ENCODE data around the gene ANXA8.
"Not testable (repeated sequence)": the region's sequence is repeated elsewhere in the genome, so short reads cannot be mapped to it uniquely, and the experiment has no call there.

Gene ANXA8

GRCh38 chr10:47483923-47484322 is at the start of gene ANXA8:
ANXA8 (minus strand) TSS chr10:47484115; CDS start chr10:47483933, 182 bp downstream.
- DNase-seq (ENCODE audit: low read depth in 2 of 2): not testable (repeated sequence)

- not testable (repeated sequence) for DNase-seq (ENCODE audit: low read depth in 2 of 2)
Observed at GRCh38 chr10:47523475-47523874, 39.6 kb upstream of the ANXA8 start, which contains the start of gene AGAP9. AGAP9 (minus strand) TSS chr10:47523638; CDS start chr10:47523526, 112 bp downstream.

- not testable (repeated sequence) for DNase-seq (ENCODE audit: low read depth in 2 of 2)
Observed at GRCh38 chr10:47502313-47502712, 18.4 kb upstream of the ANXA8 start.

GRCh38 chr10:47494226-47494625 is 10.3 kb upstream of the ANXA8 start:
- DNase-seq (ENCODE audit: low read depth in 2 of 2): not testable (repeated sequence)

- not testable (repeated sequence) for DNase-seq (ENCODE audit: low read depth in 2 of 2)
Observed at GRCh38 chr10:47491600-47491999, 7.7 kb upstream of the ANXA8 start, which contains the start of gene FAM25G. FAM25G (minus strand) TSS chr10:47491700; CDS start chr10:47491674, 26 bp downstream.

- not testable (repeated sequence) for DNase-seq (ENCODE audit: low read depth in 2 of 2)
Observed at GRCh38 chr10:47489630-47490029, 5.7 kb upstream of the ANXA8 start.

GRCh38 chr10:47485943-47486342 is 2.0 kb upstream of the ANXA8 start:
- DNase-seq (ENCODE audit: low read depth in 2 of 2): not testable (repeated sequence)

GRCh38 chr10:47484786-47485185 is 871 bp upstream of the ANXA8 start:
- not testable (repeated sequence) for DNase-seq (ENCODE audit: low read depth in 2 of 2)

- not testable (repeated sequence) for DNase-seq (ENCODE audit: low read depth in 2 of 2)
Observed at GRCh38 chr10:47482367-47482766, 1.5 kb downstream of the ANXA8 start.

- not testable (repeated sequence) for DNase-seq (ENCODE audit: low read depth in 2 of 2)
Observed at GRCh38 chr10:47481768-47482181, 2.1 kb downstream of the ANXA8 start.

- DNase-seq (ENCODE audit: low read depth in 2 of 2): not testable (repeated sequence)
Observed at GRCh38 chr10:47481182-47481766, 2.6 kb downstream of the ANXA8 start.

- not testable (repeated sequence) for DNase-seq (ENCODE audit: low read depth in 2 of 2)
Observed at GRCh38 chr10:47480133-47480532, 3.8 kb downstream of the ANXA8 start.

GRCh38 chr10:47478114-47478513 is 5.8 kb downstream of the ANXA8 start:
- not testable (repeated sequence) for DNase-seq (ENCODE audit: low read depth in 2 of 2)

GRCh38 chr10:47477078-47477477 is 6.8 kb downstream of the ANXA8 start:
- DNase-seq (ENCODE audit: low read depth in 2 of 2): not testable (repeated sequence)

GRCh38 chr10:47475101-47475500 is 8.8 kb downstream of the ANXA8 start:
- not testable (repeated sequence) for DNase-seq (ENCODE audit: low read depth in 2 of 2)

GRCh38 chr10:47473516-47473915 is 10.4 kb downstream of the ANXA8 start:
- not testable (repeated sequence) for DNase-seq (ENCODE audit: low read depth in 2 of 2)

GRCh38 chr10:47472647-47473046 is 11.3 kb downstream of the ANXA8 start:
- not testable (repeated sequence) for DNase-seq (ENCODE audit: low read depth in 2 of 2)

- DNase-seq (ENCODE audit: low read depth in 2 of 2): not testable (repeated sequence)
Observed at GRCh38 chr10:47472072-47472471, 11.8 kb downstream of the ANXA8 start.

- not testable (repeated sequence) for DNase-seq (ENCODE audit: low read depth in 2 of 2)
Observed at GRCh38 chr10:47468731-47469528, 15.0 kb downstream of the ANXA8 start.

GRCh38 chr10:47467957-47468356 is 16.0 kb downstream of the ANXA8 start:
- not testable (repeated sequence) for DNase-seq (ENCODE audit: low read depth in 2 of 2)

- not testable (repeated sequence) for DNase-seq (ENCODE audit: low read depth in 2 of 2)
Observed at GRCh38 chr10:47467458-47467857, 16.5 kb downstream of the ANXA8 start.

GRCh38 chr10:47465216-47465917 is 18.5 kb downstream of the ANXA8 start:
- DNase-seq (ENCODE audit: low read depth in 2 of 2): not testable (repeated sequence)

All from activated CD4-positive, alpha-beta T cell treated with anti-CD3 and anti-CD28 coated beads for 24 hours (primary cell).